ENCODE results near the gene GAP43.

The GAP43 gene

DNA sequence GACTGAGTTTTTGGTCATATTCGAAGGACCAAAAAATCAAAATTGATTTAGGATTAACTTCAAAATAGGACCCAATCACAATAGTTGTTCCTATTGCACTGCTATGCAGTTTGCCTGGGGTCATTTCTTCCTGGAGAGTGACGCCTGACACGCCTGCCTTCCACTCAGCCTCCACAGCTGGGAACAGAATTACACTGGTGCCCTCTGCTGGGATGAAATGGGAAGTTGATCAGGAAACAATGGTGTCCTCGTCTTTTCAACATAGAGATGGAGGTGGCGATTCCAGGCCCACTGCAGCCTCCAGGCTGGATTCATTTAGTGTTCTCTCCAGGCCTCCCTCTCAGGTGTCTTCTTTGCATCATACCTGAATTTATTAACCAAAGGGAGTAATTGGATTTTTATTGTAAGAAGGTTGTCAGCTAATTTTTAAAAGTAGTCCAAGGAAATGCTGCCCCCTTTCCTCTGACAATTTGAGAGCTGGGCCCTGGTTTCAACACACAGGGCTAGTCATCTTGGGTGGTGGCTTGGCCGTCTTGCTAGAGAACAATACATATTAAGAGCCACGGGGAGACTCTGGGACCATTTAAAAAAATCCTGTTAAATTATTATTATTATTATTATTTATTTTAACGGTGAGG, 69.7 kb downstream of the GAP43 start:
- no peaks in the 10 kb centered on the region for H3K27me3 ChIP-seq (ENCODE audit: control insufficient read depth in 1 of 2, insufficient read depth in 2 of 2, low read length in 2 of 2)
- no peaks in the 10 kb centered on the region for H3K4me1 ChIP-seq (ENCODE audit: control insufficient read depth in 1 of 2, insufficient read depth in 2 of 2, low read length in 2 of 2)
- no peaks in the 10 kb centered on the region for H3K9me3 ChIP-seq (ENCODE audit: control insufficient read depth in 1 of 2, low read length in 2 of 2)
- H3K27ac ChIP-seq (ENCODE audit: low read depth, low read length), result no peak overlapping the region
- no peak overlapping the region for H3K9ac ChIP-seq (ENCODE audit: low read depth in 1 of 2, low read length in 2 of 2)
- no peak overlapping the region for H3K4me3 ChIP-seq (ENCODE audit: low read depth in 1 of 2, low read length in 2 of 2)
- H3K36me3 ChIP-seq (ENCODE audit: control insufficient read depth in 1 of 2, insufficient read depth in 2 of 2, low read length in 2 of 2), result no peaks in the 10 kb centered on the region

DNA sequence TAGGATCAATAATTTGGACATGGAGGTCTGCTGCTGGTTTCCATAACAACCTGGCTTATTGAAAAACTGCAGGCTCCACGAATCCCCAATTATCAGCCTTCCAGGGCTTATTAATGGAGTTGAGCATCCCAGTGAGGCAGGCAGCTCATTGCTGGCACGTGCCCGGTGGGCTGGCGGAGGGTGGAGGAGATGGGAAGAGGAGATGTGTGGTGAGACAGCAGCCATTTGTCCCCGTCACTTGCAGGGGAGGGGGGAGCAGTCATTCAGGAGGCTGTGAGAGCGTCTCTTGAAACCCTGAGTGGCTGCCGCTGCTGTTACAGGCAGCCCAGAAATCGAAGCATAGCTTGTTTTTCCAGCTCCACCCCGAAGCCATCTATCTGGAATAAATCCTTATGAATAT, 70.6 kb downstream of the GAP43 start:
- H3K27ac ChIP-seq (ENCODE audit: low read depth, low read length), result no peak overlapping the region
- no peaks in the 10 kb centered on the region for H3K36me3 ChIP-seq (ENCODE audit: control insufficient read depth in 1 of 2, insufficient read depth in 2 of 2, low read length in 2 of 2)
- H3K9me3 ChIP-seq (ENCODE audit: control insufficient read depth in 1 of 2, low read length in 2 of 2), result no peaks in the 10 kb centered on the region
- H3K4me3 ChIP-seq (ENCODE audit: low read depth in 1 of 2, low read length in 2 of 2), result no peak overlapping the region
- no peak overlapping the region for H3K9ac ChIP-seq (ENCODE audit: low read depth in 1 of 2, low read length in 2 of 2)
- no peaks in the 10 kb centered on the region for H3K27me3 ChIP-seq (ENCODE audit: control insufficient read depth in 1 of 2, insufficient read depth in 2 of 2, low read length in 2 of 2)
- no peaks in the 10 kb centered on the region for H3K4me1 ChIP-seq (ENCODE audit: control insufficient read depth in 1 of 2, insufficient read depth in 2 of 2, low read length in 2 of 2)

DNA sequence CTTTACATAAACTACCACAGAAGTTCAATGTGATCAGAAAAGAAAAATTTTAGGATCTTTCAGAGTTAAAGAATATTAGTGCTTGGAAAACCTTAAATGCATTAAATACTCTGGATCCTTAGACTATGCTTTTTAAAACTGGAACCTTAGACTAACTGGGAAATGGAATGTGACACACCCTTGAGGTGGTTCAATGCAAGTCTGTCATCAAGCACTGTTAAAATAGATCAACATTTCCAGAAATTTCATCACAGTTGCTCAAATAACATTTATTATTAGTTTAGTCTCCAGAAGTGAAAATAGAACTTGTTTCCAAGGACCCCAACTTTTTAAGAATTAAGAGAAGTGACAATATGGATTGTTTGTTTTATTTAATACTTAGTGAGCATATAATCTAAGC, 71.8 kb downstream of the GAP43 start:
- no peak overlapping the region for H3K4me3 ChIP-seq (ENCODE audit: low read depth in 1 of 2, low read length in 2 of 2)
- H3K4me1 ChIP-seq (ENCODE audit: control insufficient read depth in 1 of 2, insufficient read depth in 2 of 2, low read length in 2 of 2), result no peaks in the 10 kb centered on the region

DNA sequence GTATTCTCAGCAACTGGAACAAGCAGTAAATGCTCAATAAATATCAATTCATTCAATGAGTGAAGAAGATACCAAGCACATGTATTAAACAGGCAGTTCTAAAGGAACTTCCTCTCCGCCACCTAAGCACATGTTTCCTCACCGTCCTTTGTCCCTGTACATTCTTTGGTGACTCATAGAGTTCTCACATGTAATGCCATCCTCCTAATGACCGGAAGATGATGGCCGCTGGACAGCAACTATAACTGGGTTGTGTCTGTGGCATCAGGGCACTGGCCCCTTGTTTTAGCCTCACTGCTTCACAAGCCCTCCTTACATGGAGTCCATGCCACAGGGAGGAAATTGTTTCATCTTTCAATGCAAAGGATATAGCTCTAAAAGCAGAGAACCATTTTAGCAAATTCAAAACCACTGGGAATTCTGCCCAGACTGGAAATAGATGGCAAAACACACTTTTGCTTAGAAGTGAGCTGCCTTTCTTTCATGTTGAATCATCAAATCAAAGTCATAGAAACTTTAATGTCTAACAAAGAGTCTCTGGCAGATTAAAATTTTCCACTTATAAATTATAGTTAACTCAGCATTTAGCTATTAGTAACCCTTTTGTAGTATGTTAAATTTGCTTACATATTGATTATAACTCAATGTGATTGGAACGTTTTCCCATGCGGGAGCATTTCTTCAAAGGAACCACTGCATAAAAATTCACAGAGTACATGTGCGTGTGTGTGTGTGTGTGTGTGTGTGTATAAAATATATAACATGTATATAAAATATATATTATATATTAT, 74.1 kb downstream of the GAP43 start:
- Histone ChIP-seq H3K27ac (ENCODE audit: low read depth, low read length) (no peak overlapping the region), H3K4me1 (ENCODE audit: control insufficient read depth in 1 of 2, insufficient read depth in 2 of 2, low read length in 2 of 2) (no peaks in the 10 kb centered on the region), H3K4me3 (ENCODE audit: low read depth in 1 of 2, low read length in 2 of 2) (no peak overlapping the region)

More for the DNA sequence above, 71.8 kb downstream of the GAP43 start:
- Histone ChIP-seq H3K9me3 (ENCODE audit: control insufficient read depth in 1 of 2, low read length in 2 of 2) (no peaks in the 10 kb centered on the region), H3K27me3 (ENCODE audit: control insufficient read depth in 1 of 2, insufficient read depth in 2 of 2, low read length in 2 of 2) (no peaks in the 10 kb centered on the region), H3K36me3 (ENCODE audit: control insufficient read depth in 1 of 2, insufficient read depth in 2 of 2, low read length in 2 of 2) (no peaks in the 10 kb centered on the region), H3K27ac (ENCODE audit: low read depth, low read length) (no peak overlapping the region), H3K9ac (ENCODE audit: low read depth in 1 of 2, low read length in 2 of 2) (no peak overlapping the region)

DNA sequence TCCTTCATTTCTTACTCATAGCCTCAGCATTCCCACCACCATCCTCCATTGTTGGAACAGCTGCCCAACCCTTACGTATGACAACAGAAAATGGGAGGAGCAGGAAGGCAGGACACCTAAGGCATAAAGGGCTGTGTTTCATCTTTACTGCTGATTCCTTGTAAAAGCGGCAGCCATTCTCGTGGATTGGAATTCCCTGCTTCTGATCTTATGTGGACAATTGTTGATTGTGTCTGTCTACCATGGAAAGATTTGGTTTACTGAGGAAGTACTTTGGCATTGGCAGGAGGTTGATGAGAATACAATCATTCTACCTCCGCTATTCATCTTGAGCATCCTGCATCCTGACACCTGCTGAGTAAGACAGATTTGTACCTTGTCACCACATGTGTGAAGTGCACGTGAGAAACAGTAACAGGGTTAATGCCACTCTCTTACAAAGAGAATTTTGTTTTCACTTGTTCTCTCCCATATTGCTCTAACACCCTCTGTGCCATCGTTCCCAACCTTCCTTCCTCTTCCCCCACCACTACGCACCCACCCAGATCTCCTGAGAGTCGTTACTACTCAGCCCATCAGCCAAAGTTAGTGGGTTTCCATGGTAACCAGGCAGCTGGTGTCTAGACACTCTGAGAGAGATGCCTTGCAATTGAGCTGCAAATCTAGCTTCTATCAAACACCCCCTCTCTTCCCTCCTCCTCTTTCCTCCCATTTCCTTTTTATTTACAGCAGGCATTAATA, 75.7 kb downstream of the GAP43 start:
- H3K27ac ChIP-seq (ENCODE audit: low read depth, low read length), result no peak overlapping the region
- H3K36me3 ChIP-seq (ENCODE audit: control insufficient read depth in 1 of 2, insufficient read depth in 2 of 2, low read length in 2 of 2), result no peaks in the 10 kb centered on the region
- no peaks in the 10 kb centered on the region for H3K9me3 ChIP-seq (ENCODE audit: control insufficient read depth in 1 of 2, low read length in 2 of 2)
- H3K4me3 ChIP-seq (ENCODE audit: low read depth in 1 of 2, low read length in 2 of 2), result no peak overlapping the region
- no peaks in the 10 kb centered on the region for H3K27me3 ChIP-seq (ENCODE audit: control insufficient read depth in 1 of 2, insufficient read depth in 2 of 2, low read length in 2 of 2)
- H3K9ac ChIP-seq (ENCODE audit: low read depth in 1 of 2, low read length in 2 of 2), result no peak overlapping the region
- no peaks in the 10 kb centered on the region for H3K4me1 ChIP-seq (ENCODE audit: control insufficient read depth in 1 of 2, insufficient read depth in 2 of 2, low read length in 2 of 2)

More for the DNA sequence above, 74.1 kb downstream of the GAP43 start:
- Histone ChIP-seq H3K9ac (ENCODE audit: low read depth in 1 of 2, low read length in 2 of 2) (no peak overlapping the region), H3K27me3 (ENCODE audit: control insufficient read depth in 1 of 2, insufficient read depth in 2 of 2, low read length in 2 of 2) (no peaks in the 10 kb centered on the region), H3K36me3 (ENCODE audit: control insufficient read depth in 1 of 2, insufficient read depth in 2 of 2, low read length in 2 of 2) (no peaks in the 10 kb centered on the region), H3K9me3 (ENCODE audit: control insufficient read depth in 1 of 2, low read length in 2 of 2) (no peaks in the 10 kb centered on the region)

DNA sequence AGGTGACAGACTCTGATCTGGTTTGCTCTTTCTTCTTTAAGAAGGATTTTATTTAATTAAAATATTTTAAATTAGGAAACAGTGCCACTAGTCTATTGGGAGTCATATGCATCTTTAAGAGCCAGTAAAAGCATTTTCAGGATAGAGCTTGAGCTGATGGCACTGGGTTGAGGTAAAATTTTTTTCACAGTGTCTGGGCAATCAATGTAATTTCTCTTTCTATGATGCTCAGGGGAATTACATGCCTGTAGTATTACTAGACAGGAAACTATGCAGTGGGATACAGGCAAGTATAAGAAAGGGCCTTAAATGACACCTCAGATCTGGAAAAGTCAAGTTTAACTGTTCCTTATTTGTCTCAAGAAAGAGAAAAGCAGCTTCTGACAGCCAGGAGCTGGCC, 76.4 kb downstream of the GAP43 start:
- Histone ChIP-seq H3K4me3 (ENCODE audit: low read depth in 1 of 2, low read length in 2 of 2) (no peak overlapping the region), H3K36me3 (ENCODE audit: control insufficient read depth in 1 of 2, insufficient read depth in 2 of 2, low read length in 2 of 2) (no peaks in the 10 kb centered on the region)

DNA sequence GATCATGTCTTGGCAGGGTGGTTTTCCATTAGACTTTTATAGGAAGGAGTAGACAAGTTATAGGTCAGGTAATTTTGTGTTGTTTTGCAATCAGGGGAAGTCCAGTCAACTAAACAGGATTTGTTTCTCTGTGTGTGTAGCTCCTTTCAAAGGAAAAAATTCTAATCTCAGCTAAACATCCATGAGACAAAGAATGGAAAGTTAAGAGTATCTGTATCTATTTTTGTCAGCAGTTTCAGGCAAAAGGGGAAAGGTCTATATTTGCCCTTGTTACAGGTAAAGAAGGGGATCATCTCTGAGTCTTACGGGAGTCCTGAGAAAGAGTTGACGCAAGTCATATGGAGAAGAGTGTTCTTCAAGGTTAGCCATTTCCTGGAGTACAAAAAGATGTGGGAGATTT, 79.3 kb downstream of the GAP43 start:
- no peaks in the 10 kb centered on the region for H3K4me1 ChIP-seq (ENCODE audit: control insufficient read depth in 1 of 2, insufficient read depth in 2 of 2, low read length in 2 of 2)
- H3K36me3 ChIP-seq (ENCODE audit: control insufficient read depth in 1 of 2, insufficient read depth in 2 of 2, low read length in 2 of 2), result no peaks in the 10 kb centered on the region
- H3K9me3 ChIP-seq (ENCODE audit: control insufficient read depth in 1 of 2, low read length in 2 of 2), result no peaks in the 10 kb centered on the region
- no peaks in the 10 kb centered on the region for H3K27me3 ChIP-seq (ENCODE audit: control insufficient read depth in 1 of 2, insufficient read depth in 2 of 2, low read length in 2 of 2)
- H3K27ac ChIP-seq (ENCODE audit: low read depth, low read length), result no peak overlapping the region
- no peak overlapping the region for H3K9ac ChIP-seq (ENCODE audit: low read depth in 1 of 2, low read length in 2 of 2)
- H3K4me3 ChIP-seq (ENCODE audit: low read depth in 1 of 2, low read length in 2 of 2), result no peak overlapping the region

More for the DNA sequence above, 76.4 kb downstream of the GAP43 start:
- Histone ChIP-seq H3K27me3 (ENCODE audit: control insufficient read depth in 1 of 2, insufficient read depth in 2 of 2, low read length in 2 of 2) (no peaks in the 10 kb centered on the region), H3K4me1 (ENCODE audit: control insufficient read depth in 1 of 2, insufficient read depth in 2 of 2, low read length in 2 of 2) (no peaks in the 10 kb centered on the region), H3K27ac (ENCODE audit: low read depth, low read length) (no peak overlapping the region), H3K9me3 (ENCODE audit: control insufficient read depth in 1 of 2, low read length in 2 of 2) (no peaks in the 10 kb centered on the region), H3K9ac (ENCODE audit: low read depth in 1 of 2, low read length in 2 of 2) (no peak overlapping the region)

DNA sequence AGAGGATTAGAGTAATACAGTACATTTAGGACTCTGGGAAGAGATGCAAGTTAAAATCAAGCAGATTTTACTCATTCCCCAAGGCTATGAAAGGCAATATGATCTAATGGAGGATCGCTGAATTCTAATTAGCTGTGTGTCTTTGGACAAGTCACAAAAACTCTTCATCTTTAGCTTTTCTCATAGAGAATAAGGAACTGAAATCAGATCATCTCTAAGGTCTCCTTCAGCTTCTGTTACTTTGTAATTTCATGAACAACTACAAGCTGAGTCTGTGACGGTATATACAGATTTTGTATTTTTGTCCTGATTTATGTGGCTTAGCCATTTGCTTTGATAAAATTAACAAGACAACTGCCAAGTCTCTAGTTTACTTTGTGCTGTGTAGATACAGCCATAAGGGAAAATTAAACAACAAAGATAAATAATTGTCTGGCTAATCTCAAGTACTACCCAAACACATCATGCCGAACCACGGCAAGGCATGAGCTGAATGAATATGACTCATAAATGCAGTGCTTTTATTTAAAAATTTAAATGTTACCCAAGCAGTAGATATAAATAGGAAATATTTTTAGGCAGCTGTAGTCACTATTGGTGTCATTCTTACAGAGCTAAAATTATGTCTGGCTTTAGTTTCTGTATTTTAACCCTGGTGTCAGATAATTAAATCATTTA, 81.5 kb downstream of the GAP43 start:
- H3K4me3 ChIP-seq (ENCODE audit: low read depth in 1 of 2, low read length in 2 of 2), result no peak overlapping the region
- no peaks in the 10 kb centered on the region for H3K36me3 ChIP-seq (ENCODE audit: control insufficient read depth in 1 of 2, insufficient read depth in 2 of 2, low read length in 2 of 2)
- no peaks in the 10 kb centered on the region for H3K9me3 ChIP-seq (ENCODE audit: control insufficient read depth in 1 of 2, low read length in 2 of 2)
- no peak overlapping the region for H3K9ac ChIP-seq (ENCODE audit: low read depth in 1 of 2, low read length in 2 of 2)
- H3K27ac ChIP-seq (ENCODE audit: low read depth, low read length), result no peak overlapping the region
- no peaks in the 10 kb centered on the region for H3K27me3 ChIP-seq (ENCODE audit: control insufficient read depth in 1 of 2, insufficient read depth in 2 of 2, low read length in 2 of 2)
- no peaks in the 10 kb centered on the region for H3K4me1 ChIP-seq (ENCODE audit: control insufficient read depth in 1 of 2, insufficient read depth in 2 of 2, low read length in 2 of 2)

DNA sequence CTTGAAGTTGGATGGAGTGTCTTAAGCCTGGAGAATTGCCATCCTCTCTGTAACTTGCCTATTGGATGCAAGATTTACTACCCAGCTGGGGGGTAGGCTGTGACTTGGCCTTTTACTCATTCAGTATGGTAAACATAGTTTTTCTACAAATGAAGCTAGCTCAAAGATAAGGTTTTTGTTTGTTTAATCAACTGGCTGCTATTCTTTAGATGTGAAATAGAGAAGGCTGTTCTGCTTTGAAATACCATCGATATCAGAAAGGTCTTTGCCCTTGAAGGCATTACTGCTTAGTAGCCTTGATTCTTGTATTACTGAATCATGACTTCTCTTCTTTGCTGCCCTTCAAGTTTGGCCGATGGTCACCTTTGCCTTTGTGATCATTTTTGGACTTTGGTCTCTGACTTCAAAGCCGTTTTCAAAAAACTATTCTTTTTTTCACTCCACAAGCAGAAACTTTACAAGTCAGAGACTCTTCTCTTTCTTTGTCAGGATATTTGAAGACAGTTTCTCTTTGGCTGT, 83.1 kb downstream of the GAP43 start:
- H3K36me3 ChIP-seq (ENCODE audit: control insufficient read depth in 1 of 2, insufficient read depth in 2 of 2, low read length in 2 of 2), result no peaks in the 10 kb centered on the region
- H3K27me3 ChIP-seq (ENCODE audit: control insufficient read depth in 1 of 2, insufficient read depth in 2 of 2, low read length in 2 of 2), result peaks cover 0 to 2% of the 10 kb centered on the region in 2 donors
- H3K4me3 ChIP-seq (ENCODE audit: low read depth in 1 of 2, low read length in 2 of 2), result no peak overlapping the region
- no peak overlapping the region for H3K27ac ChIP-seq (ENCODE audit: low read depth, low read length)
- no peaks in the 10 kb centered on the region for H3K4me1 ChIP-seq (ENCODE audit: control insufficient read depth in 1 of 2, insufficient read depth in 2 of 2, low read length in 2 of 2)
- H3K9ac ChIP-seq (ENCODE audit: low read depth in 1 of 2, low read length in 2 of 2), result no peak overlapping the region
- H3K9me3 ChIP-seq (ENCODE audit: control insufficient read depth in 1 of 2, low read length in 2 of 2), result no peaks in the 10 kb centered on the region

Measured in duodenal mucosa (tissue), 2 donors.